MCF 10A (cell line): ENCODE data around the gene HPDL. TPM values are rescaled to one million over a fixed set of nuclear protein-coding genes. Genes with fewer than 3 reads are reported as not detected.

Experiments
- BruUV-seq: library from RNA; stranded (reverse); fragments of 400-500 nt; replicated peaks from 2 replicates; lab custom pipeline; 2021; lab: Mats Ljungman, UMichigan
- CTCF ChIA-PET: fragments of 300-600 bp; sonication (Branson Sonifier 250); formaldehyde crosslinking; extraction: SDS; loops from one replicate; lab custom pipeline; 2021; ENCODE audit warnings: antibody characterized with exemption, inconsistent platforms; lab: Yijun Ruan, JAX
- POLR2A ChIA-PET: fragments of 300-600, 350-650 bp; sonication (Branson Sonifier 250); formaldehyde crosslinking; extraction: SDS; loops from one replicate; lab custom pipeline; 2020; ENCODE audit warnings: antibody characterized with exemption, inconsistent platforms; lab: Yijun Ruan, JAX
- DNase-seq: peaks from one replicate; pipeline ENCODE4 v3.0.0-alpha.2; 2018; ENCODE audit not compliant: unreplicated experiment
- H3K27ac Mint-ChIP-seq: one replicate; pipeline ENCODE4 v1.8.0; 2022; ENCODE audit warnings: mild to moderate bottlenecking, low read depth, mixed read lengths; ENCODE audit not compliant: unreplicated experiment
- H3K27me3 Mint-ChIP-seq: one replicate; pipeline ENCODE4 v1.8.0; 2022; ENCODE audit warnings: mixed read lengths; ENCODE audit not compliant: insufficient read depth, unreplicated experiment
- H3K36me3 Mint-ChIP-seq: one replicate; pipeline ENCODE4 v1.8.0; 2022; ENCODE audit warnings: mild to moderate bottlenecking, moderate library complexity, mixed read lengths; ENCODE audit not compliant: insufficient read depth, unreplicated experiment
- H3K4me1 Mint-ChIP-seq: one replicate; pipeline ENCODE4 v1.8.0; 2022; ENCODE audit warnings: mixed read lengths; ENCODE audit not compliant: insufficient read depth, unreplicated experiment
- H3K4me3 Mint-ChIP-seq: one replicate; pipeline ENCODE4 v1.8.0; 2022; ENCODE audit warnings: mild to moderate bottlenecking, moderate library complexity, mixed read lengths; ENCODE audit not compliant: unreplicated experiment
- H3K9me3 Mint-ChIP-seq: one replicate; pipeline ENCODE4 v1.8.0; 2022; ENCODE audit warnings: mixed read lengths; ENCODE audit not compliant: unreplicated experiment
- intact Hi-C: fragments of 100-400 bp; cut with micrococcal nuclease; formaldehyde crosslinking; loops from 2 replicates; pipeline ENCODE4 v1.14.1; 2022
- total RNA-seq: library from RNA; stranded (reverse); gene quantifications from 2 replicates; pipeline ENCODE4 v1.2.3, GENCODE V29; 2022
- TF ChIP-seq, protein P1 (sequence below): fragments of 200-600 bp; IDR thresholded peaks from one replicate; pipeline ENCODE4 v1.8.0; 2022; ENCODE audit warnings: antibody characterized with exemption, mild to moderate bottlenecking; ENCODE audit not compliant: unreplicated experiment

The HPDL gene
- total RNA-seq, 1 experiment from 2014 or later: 0.37 TPM

DNA sequence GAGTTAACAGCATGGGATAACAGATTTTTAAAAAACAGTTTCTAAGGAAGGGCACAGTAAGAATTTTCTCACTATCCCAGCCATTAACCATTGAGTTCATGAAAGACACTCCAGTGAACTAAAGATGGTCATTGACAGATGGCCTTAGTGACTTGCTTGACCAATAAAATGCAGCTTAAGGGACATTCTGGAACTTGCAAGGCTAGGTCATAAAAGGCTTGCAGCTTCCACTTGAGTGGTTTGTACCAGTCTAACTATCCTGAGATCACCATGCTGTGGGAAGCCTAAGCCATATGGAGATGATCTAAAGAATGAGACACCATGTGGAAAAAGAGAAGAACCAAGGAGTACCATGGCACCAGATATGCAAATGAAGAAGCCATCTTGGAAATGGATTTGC is 51.5 kb downstream of the HPDL start:
- ChIA-PET CTCF (interaction anchor here (0.7 to 1.4 kb wide), 2 partner anchors 11 to 18 kb away, joined by 3 read pairs; no protein-coding TSS in a partner anchor), POLR2A (no interaction called here)
- Mint-ChIP-seq H3K9me3 (no peaks in the 10 kb centered on the region), H3K27me3 (no peaks in the 10 kb centered on the region), H3K4me3 (no peak overlapping the region), H3K4me1 (peaks cover 6% of the 10 kb centered on the region), H3K27ac (no peak overlapping the region), H3K36me3 (no peaks in the 10 kb centered on the region)
- DNase-seq: no peak
- no TSS peak for BruUV-seq
- intact Hi-C loops: no loop called here
- TF ChIP-seq, protein P1, sequence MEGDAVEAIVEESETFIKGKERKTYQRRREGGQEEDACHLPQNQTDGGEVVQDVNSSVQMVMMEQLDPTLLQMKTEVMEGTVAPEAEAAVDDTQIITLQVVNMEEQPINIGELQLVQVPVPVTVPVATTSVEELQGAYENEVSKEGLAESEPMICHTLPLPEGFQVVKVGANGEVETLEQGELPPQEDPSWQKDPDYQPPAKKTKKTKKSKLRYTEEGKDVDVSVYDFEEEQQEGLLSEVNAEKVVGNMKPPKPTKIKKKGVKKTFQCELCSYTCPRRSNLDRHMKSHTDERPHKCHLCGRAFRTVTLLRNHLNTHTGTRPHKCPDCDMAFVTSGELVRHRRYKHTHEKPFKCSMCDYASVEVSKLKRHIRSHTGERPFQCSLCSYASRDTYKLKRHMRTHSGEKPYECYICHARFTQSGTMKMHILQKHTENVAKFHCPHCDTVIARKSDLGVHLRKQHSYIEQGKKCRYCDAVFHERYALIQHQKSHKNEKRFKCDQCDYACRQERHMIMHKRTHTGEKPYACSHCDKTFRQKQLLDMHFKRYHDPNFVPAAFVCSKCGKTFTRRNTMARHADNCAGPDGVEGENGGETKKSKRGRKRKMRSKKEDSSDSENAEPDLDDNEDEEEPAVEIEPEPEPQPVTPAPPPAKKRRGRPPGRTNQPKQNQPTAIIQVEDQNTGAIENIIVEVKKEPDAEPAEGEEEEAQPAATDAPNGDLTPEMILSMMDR: no peak

Other genes starting within 250 kb of the HPDL start
- 0.14 and 0.32 TPM in 2 replicates for gene ZSWIM5, start 120.3 kb upstream of the HPDL start, total RNA-seq
- gene TOE1, start 13.3 kb downstream of the HPDL start, total RNA-seq: 11.1 and 13.3 TPM in 2 replicates
- gene MUTYH, start 13.5 kb downstream of the HPDL start, total RNA-seq: 31.2 and 31.3 TPM in 2 replicates
- 0.71 and 1.4 TPM in 2 replicates for gene TESK2, start 164.3 kb downstream of the HPDL start, total RNA-seq
- gene CCDC163, start 173.2 kb downstream of the HPDL start, total RNA-seq: 9.4 and 9.5 TPM in 2 replicates
- gene MMACHC, start 173.4 kb downstream of the HPDL start, total RNA-seq: 12.4 and 14.8 TPM in 2 replicates
- gene PRDX1, start 195.0 kb downstream of the HPDL start, total RNA-seq: 207 and 242 TPM in 2 replicates
- gene AKR1A1, start 223.9 kb downstream of the HPDL start, total RNA-seq: 108 and 142 TPM in 2 replicates